Fibroblast of skin of right quadriceps (primary cell): ENCODE results near the gene CLDN20.

Source experiments
- DNase-seq: peaks from one replicate; pipeline ENCODE4 v3.0.0-alpha.2; 2013

The CLDN20 gene

GRCh38 chr6:155245831-155246230, 18.0 kb upstream of the CLDN20 start:
- DNase-seq: peak; percentile 63

GRCh38 chr6:155246825-155247224, 17.0 kb upstream of the CLDN20 start:
- no peak for DNase-seq

- DNase-seq: peak; percentile 84
Measured at GRCh38 chr6:155247618-155248007, 16.2 kb upstream of the CLDN20 start.

- peak; percentile 63 for DNase-seq
Measured at GRCh38 chr6:155248008-155249001, 15.5 kb upstream of the CLDN20 start.

GRCh38 chr6:155250701-155251381, 13.0 kb upstream of the CLDN20 start:
- DNase-seq: no peak

- DNase-seq: no peak
Measured at GRCh38 chr6:155252581-155252980, 11.2 kb upstream of the CLDN20 start.

GRCh38 chr6:155253337-155253736, 10.5 kb upstream of the CLDN20 start:
- no peak for DNase-seq

- no peak for DNase-seq
Measured at GRCh38 chr6:155254139-155254538, 9.7 kb upstream of the CLDN20 start.

GRCh38 chr6:155256122-155256795, 7.6 kb upstream of the CLDN20 start:
- peak; percentile 44 for DNase-seq

GRCh38 chr6:155257796-155258195, 6.0 kb upstream of the CLDN20 start:
- DNase-seq: no peak

- no peak for DNase-seq
Measured at GRCh38 chr6:155259204-155259603, 4.6 kb upstream of the CLDN20 start.

- DNase-seq: no peak
Measured at GRCh38 chr6:155259897-155260296, 3.9 kb upstream of the CLDN20 start.

GRCh38 chr6:155260686-155261085, 3.1 kb upstream of the CLDN20 start:
- no peak for DNase-seq

- peak; percentile 5 for DNase-seq
Measured at GRCh38 chr6:155261111-155261900, 2.5 kb upstream of the CLDN20 start.

- no peak for DNase-seq
Measured at GRCh38 chr6:155262655-155263054, 1.2 kb upstream of the CLDN20 start.

- DNase-seq: peak; percentile 48
Measured at GRCh38 chr6:155264693-155265320, 994 bp downstream of the CLDN20 start.

- no peak for DNase-seq
Measured at GRCh38 chr6:155265843-155266535, 2.2 kb downstream of the CLDN20 start.

- no peak for DNase-seq
Measured at GRCh38 chr6:155267411-155267810, 3.6 kb downstream of the CLDN20 start.

- DNase-seq: peak; percentile 46
Measured at GRCh38 chr6:155268088-155268867, 4.5 kb downstream of the CLDN20 start.

- no peak for DNase-seq
Measured at GRCh38 chr6:155269765-155270164, 6.0 kb downstream of the CLDN20 start.
